PC-9 (cell line): Measurements from ENCODE around the gene PSMC5.

Experiments
- CTCF ChIP-seq: fragments of 200-600 bp; sonication (generic); conservative IDR thresholded peaks from 2 replicates; pipeline ENCODE4 v1.6.1; 2017; ENCODE audit warnings: mixed run types, antibody characterized with exemption, mild to moderate bottlenecking, moderate library complexity
- EZH2 ChIP-seq: fragments of 200-600 bp; sonication (generic); IDR thresholded peaks from 2 replicates; pipeline ENCODE4 v1.8.0; 2017; ENCODE audit warnings: antibody characterized with exemption, low read depth

GRCh38 chr17:63822537-63822936, 4.7 kb upstream of the PSMC5 start:
- TF ChIP-seq CTCF, result no peak
- TF ChIP-seq EZH2, result no peak
